Transverse colon (tissue), 4 donors: ENCODE results near the gene LMTK3.

Experiments
- POLR2A ChIP-seq: fragments of 450-650 bp; IDR thresholded peaks from one replicate; pipeline ENCODE4 v1.6.1; 2016; ENCODE audit warnings: antibody characterized with exemption, mild to moderate bottlenecking, moderate library complexity
- POLR2AphosphoS5 ChIP-seq, 3 donors: sonication (generic); formaldehyde crosslinking; IDR thresholded peaks; one replicate each; pipeline ENCODE4 v1.6.1; 2016; ENCODE audit warnings: antibody characterized with exemption in 3 of 3
- TF ChIP-seq, protein P1 (sequence below), 5 experiments: fragments of 200-600 bp in 3 of 5; fragments of 450-650 bp in 2 of 5; sonication (generic) in 3 of 5; IDR thresholded peaks; 1 replicate in 2 of 5; 2 replicates in 3 of 5; pipeline ENCODE4 v1.5.1; 2016 to 2017; ENCODE audit warnings: antibody characterized with exemption in 5 of 5, inconsistent platforms in 3 of 5, mild to moderate bottlenecking in 2 of 5, moderate library complexity in 1 of 5

DNA sequence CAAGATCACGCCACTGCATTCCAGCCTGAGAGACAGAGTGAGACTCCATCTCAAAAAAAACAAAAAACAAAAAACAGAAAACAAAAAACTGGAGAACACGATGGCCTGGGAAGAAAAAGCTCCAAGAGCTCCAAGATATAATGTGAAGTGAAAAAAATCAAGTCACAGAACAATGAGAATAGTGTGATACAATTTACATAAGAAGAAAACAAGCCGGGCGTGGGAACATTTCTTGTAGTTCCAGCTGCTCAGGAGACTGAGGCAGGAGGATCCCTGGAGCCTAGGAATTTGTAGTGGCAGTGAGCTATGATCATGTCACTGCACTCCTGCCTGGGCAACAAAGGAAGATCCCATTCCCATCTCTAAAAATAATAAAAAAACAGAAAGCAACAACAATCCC is 8.5 kb upstream of the LMTK3 start:
- TF ChIP-seq, protein P1, sequence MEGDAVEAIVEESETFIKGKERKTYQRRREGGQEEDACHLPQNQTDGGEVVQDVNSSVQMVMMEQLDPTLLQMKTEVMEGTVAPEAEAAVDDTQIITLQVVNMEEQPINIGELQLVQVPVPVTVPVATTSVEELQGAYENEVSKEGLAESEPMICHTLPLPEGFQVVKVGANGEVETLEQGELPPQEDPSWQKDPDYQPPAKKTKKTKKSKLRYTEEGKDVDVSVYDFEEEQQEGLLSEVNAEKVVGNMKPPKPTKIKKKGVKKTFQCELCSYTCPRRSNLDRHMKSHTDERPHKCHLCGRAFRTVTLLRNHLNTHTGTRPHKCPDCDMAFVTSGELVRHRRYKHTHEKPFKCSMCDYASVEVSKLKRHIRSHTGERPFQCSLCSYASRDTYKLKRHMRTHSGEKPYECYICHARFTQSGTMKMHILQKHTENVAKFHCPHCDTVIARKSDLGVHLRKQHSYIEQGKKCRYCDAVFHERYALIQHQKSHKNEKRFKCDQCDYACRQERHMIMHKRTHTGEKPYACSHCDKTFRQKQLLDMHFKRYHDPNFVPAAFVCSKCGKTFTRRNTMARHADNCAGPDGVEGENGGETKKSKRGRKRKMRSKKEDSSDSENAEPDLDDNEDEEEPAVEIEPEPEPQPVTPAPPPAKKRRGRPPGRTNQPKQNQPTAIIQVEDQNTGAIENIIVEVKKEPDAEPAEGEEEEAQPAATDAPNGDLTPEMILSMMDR (IDR thresholded peaks at IDR 0.05), result no peak
- TF ChIP-seq POLR2A (no peak), POLR2AphosphoS5 (IDR thresholded peaks at IDR 0.05) (no peak)
